K562 (cell line): Measurements from ENCODE around the gene TTC8. TPM values are rescaled to one million over a fixed set of nuclear protein-coding genes. Genes with fewer than 3 reads are reported as not detected.

Source experiments
- BRCA1 ChIP-seq, 2 experiments: fragments of 450-650 bp in 1 of 2; sonication (generic) in 1 of 2; formaldehyde crosslinking in 1 of 2; IDR thresholded peaks; 2 replicates each; pipeline versions ENCODE4 v1.5.0 to v1.6.1; 2017 to 2020; ENCODE audit warnings: mild to moderate bottlenecking in 1 of 2, missing genetic modification reagents in 1 of 2
- CXXC5 ChIP-seq: fragments of 250-450 bp; sonication (Bioruptor Pico); IDR thresholded peaks from 2 replicates; pipeline ENCODE4 v1.8.0; 2022; ENCODE audit warnings: inconsistent platforms, mild to moderate bottlenecking, moderate library complexity
- ELF2 ChIP-seq: fragments of 250-450 bp; sonication (Bioruptor Pico); IDR thresholded peaks from 2 replicates; pipeline ENCODE4 v1.5.0; 2021; ENCODE audit warnings: mild to moderate bottlenecking
- FOXM1 ChIP-seq, 2 experiments: fragments of 450-650 bp in 1 of 2; sonication (generic) in 1 of 2; formaldehyde crosslinking in 1 of 2; IDR thresholded peaks; 2 replicates each; pipeline versions ENCODE4 v1.6.1 to v1.9.0; 2017 to 2022; ENCODE audit warnings: low read depth in 2 of 2, mild to moderate bottlenecking in 2 of 2, missing genetic modification reagents in 1 of 2, moderate library complexity in 1 of 2
- GTF2E2 ChIP-seq: fragments of 200-800 bp; sonication (Bioruptor generic); IDR thresholded peaks from 2 replicates; pipeline ENCODE4 v1.6.1; 2016; ENCODE audit warnings: missing genetic modification characterization, missing compliant biosample characterization
- KDM5B ChIP-seq: fragments of 200-600 bp; sonication (generic); IDR thresholded peaks from 2 replicates; pipeline ENCODE4 v1.6.1; 2012; ENCODE audit warnings: low read depth, mild to moderate bottlenecking, moderate library complexity, low read length, control low read depth, inconsistent platforms; ENCODE audit not compliant: insufficient replicate concordance
- MYBL2 ChIP-seq, 2 experiments: fragments of 450-650 bp in 1 of 2; sonication (generic) in 1 of 2; formaldehyde crosslinking in 1 of 2; IDR thresholded peaks; 2 replicates each; pipeline versions ENCODE4 v1.6.1 to v1.8.1; 2017 to 2022; ENCODE audit warnings: borderline replicate concordance in 1 of 2, inconsistent platforms in 1 of 2, low read depth in 1 of 2, mild to moderate bottlenecking in 1 of 2, missing genetic modification reagents in 1 of 2, moderate library complexity in 1 of 2
- PHF8 ChIP-seq: fragments of 200-600 bp; sonication (generic); IDR thresholded peaks from 2 replicates; pipeline ENCODE4 v1.6.1; 2012; ENCODE audit warnings: mixed run types, mild to moderate bottlenecking, inconsistent platforms, low read length, moderate library complexity, borderline replicate concordance
- POLR2A ChIP-seq: fragments of 450-650 bp; conservative IDR thresholded peaks from 2 replicates; pipeline ENCODE4 v1.6.1; 2016
- PRMT5 ChIP-seq: sonication (generic); formaldehyde crosslinking; IDR thresholded peaks from 2 replicates; pipeline ENCODE4 v1.5.0; 2020; ENCODE audit warnings: missing genetic modification reagents
- SAP30 ChIP-seq: fragments of 200-600 bp; sonication (generic); IDR thresholded peaks from 2 replicates; pipeline ENCODE4 v1.6.1; 2012; ENCODE audit warnings: borderline replicate concordance, low read depth, mild to moderate bottlenecking, moderate library complexity, low read length, control low read depth, inconsistent platforms; ENCODE audit not compliant: insufficient read depth, poor library complexity, severe bottlenecking
- SUPT5H ChIP-seq: fragments of 450-650 bp; IDR thresholded peaks from 2 replicates; pipeline ENCODE4 v1.6.1; 2016
- TAF1 ChIP-seq: IDR thresholded peaks from 2 replicates; pipeline ENCODE4 v1.6.1; 2011; ENCODE audit warnings: mild to moderate bottlenecking, low read length, moderate library complexity; ENCODE audit not compliant: insufficient read depth, control insufficient read depth, severe bottlenecking; ENCODE audit errors: extremely low read depth
- ZBTB7A ChIP-seq: IDR thresholded peaks from 2 replicates; pipeline ENCODE4 v1.6.1; 2011; ENCODE audit warnings: low read depth, mild to moderate bottlenecking, low read length, moderate library complexity, borderline replicate concordance; ENCODE audit not compliant: control insufficient read depth
- ZNF197 ChIP-seq: fragments of 200-800 bp; sonication (Bioruptor generic); IDR thresholded peaks from 2 replicates; pipeline ENCODE4 v1.6.1; 2016; ENCODE audit warnings: low read depth, missing genetic modification characterization, missing compliant biosample characterization
- ZNF384 ChIP-seq: IDR thresholded peaks from 2 replicates; pipeline ENCODE4 v1.6.1; 2012; ENCODE audit warnings: low read depth, low read length, improper control_type of control experiment
- ZNF699 ChIP-seq: fragments of 250-450 bp; sonication (Bioruptor Pico); IDR thresholded peaks from 2 replicates; pipeline ENCODE4 v1.8.0; 2021; ENCODE audit warnings: mild to moderate bottlenecking, moderate library complexity; ENCODE audit not compliant: insufficient replicate concordance
- polyA plus RNA-seq, 8 experiments: library from polyadenylated mRNA; depleted of rRNA in 4 of 8; stranded (reverse) in 5 of 8; unstranded in 3 of 8; fragments of >200 nt; fragmentation: Nextera tagmentation in 2 of 8; fragmentation: Illumina TruSeq in 1 of 8; extraction: Ambion mirVana in 2 of 8; extraction: Trizol in 1 of 8; gene quantifications; 2 replicates each; pipeline versions ENCODE4 v1.2.1 to v1.2.3, GENCODE V29; 2011 to 2014; ENCODE audit warnings: inconsistent platforms in 1 of 8, missing spikeins in 1 of 8
- total RNA-seq, 7 experiments: library from RNA; depleted of rRNA in 6 of 7; stranded (reverse); fragments of >200 nt in 6 of 7; fragmentation: Illumina TruSeq in 2 of 7; extraction: Trizol in 2 of 7; gene quantifications; 2 replicates each; pipeline versions ENCODE4 v1.2.1 to v1.2.3, GENCODE V29; 2011 to 2021; ENCODE audit warnings: low replicate concordance in 1 of 7
- TF ChIP-seq, protein P1 (sequence below), 2 experiments: fragments of 450-650 bp; conservative IDR thresholded peaks; 2 replicates each; pipeline ENCODE4 v1.6.1; 2017; ENCODE audit warnings: mild to moderate bottlenecking in 2 of 2, moderate library complexity in 2 of 2
- TF ChIP-seq, protein P2 (sequence below): sonication (generic); formaldehyde crosslinking; IDR thresholded peaks from 2 replicates; pipeline ENCODE4 v1.8.1; 2023; ENCODE audit warnings: missing genetic modification reagents, mild to moderate bottlenecking, borderline replicate concordance

The TTC8 gene
- total and polyA plus RNA-seq, 9 of the 15 experiments (the other 6 are each of a cell fraction or from before 2014, with no cell fraction given): 7.3 to 22.7 (median 9.6) TPM

DNA sequence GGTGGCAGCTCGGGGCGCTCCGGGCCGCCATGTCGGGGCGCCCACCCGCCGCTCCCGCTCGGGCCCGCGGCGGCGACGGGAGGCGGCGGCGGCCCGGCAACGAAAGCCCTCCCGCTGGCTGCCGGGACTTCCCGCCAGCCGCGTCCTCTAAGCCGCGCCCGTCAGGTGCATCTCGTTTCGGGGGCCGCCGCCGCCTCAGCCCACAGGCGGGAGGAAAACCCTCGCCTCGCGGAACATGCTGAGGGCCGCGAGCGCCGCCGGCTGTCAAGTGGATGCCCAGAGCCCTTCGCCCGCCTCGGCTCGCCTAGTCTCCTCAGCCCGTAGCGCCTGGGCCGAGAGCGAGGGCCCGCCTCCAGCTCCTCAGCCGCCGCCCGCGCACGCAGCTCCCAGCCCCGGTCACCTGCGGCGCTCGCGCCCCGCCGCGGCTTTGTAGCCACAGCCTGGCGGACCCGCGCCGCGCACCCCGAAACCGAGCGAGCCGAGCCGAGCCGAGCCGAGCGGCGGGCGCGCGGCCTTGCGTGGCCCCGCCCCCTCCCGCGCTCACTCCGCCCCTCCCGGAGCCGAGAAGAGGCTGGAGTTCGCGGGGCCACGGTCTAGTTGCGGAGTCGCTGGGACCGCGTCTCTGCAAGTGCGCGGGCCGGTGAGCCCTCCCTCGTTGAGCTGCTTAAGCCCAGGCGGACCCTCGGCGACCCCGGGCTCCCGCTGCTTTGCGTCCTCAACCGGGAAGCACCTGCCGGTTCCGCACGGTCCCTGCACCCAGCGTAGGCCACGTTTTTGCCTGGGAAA, 31.8 kb upstream of the TTC8 start, which contains the start of gene EML5 (continued):
- TF ChIP-seq KDM5B: peak; percentile 53
- TF ChIP-seq TAF1: no peak
- TF ChIP-seq, protein P1, sequence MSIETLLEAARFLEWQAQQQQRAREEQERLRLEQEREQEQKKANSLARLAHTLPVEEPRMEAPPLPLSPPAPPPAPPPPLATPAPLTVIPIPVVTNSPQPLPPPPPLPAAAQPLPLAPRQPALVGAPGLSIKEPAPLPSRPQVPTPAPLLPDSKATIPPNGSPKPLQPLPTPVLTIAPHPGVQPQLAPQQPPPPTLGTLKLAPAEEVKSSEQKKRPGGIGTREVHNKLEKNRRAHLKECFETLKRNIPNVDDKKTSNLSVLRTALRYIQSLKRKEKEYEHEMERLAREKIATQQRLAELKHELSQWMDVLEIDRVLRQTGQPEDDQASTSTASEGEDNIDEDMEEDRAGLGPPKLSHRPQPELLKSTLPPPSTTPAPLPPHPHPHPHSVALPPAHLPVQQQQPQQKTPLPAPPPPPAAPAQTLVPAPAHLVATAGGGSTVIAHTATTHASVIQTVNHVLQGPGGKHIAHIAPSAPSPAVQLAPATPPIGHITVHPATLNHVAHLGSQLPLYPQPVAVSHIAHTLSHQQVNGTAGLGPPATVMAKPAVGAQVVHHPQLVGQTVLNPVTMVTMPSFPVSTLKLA (conservative IDR thresholded peaks at IDR 0.05): no peak
- no peak for TF ChIP-seq ELF2 (CRISPR knock-in tag)
- TF ChIP-seq SAP30: no peak
- no peak for TF ChIP-seq FOXM1 (IDR thresholded peaks at IDR 0.05; ENCODE audit: low read depth)
- no peak for TF ChIP-seq FOXM1 (CRISPR knock-in tag; IDR thresholded peaks at IDR 0.05; ENCODE audit: low read depth)
- TF ChIP-seq ZBTB7A: peak; percentile 37; the same call in 1 of the 2 replicates
- no peak for TF ChIP-seq MYBL2 (IDR thresholded peaks at IDR 0.05; ENCODE audit: low read depth)
- no peak for TF ChIP-seq MYBL2 (CRISPR knock-in tag; IDR thresholded peaks at IDR 0.05; ENCODE audit: borderline replicate concordance)
- TF ChIP-seq BRCA1 (IDR thresholded peaks at IDR 0.05): no peak
- TF ChIP-seq BRCA1 (CRISPR knock-in tag; IDR thresholded peaks at IDR 0.05): no peak
- TF ChIP-seq SUPT5H: 0 out of 2 replicates have a peak, but pooled peaks have one; percentile 35
- TF ChIP-seq, protein P2, sequence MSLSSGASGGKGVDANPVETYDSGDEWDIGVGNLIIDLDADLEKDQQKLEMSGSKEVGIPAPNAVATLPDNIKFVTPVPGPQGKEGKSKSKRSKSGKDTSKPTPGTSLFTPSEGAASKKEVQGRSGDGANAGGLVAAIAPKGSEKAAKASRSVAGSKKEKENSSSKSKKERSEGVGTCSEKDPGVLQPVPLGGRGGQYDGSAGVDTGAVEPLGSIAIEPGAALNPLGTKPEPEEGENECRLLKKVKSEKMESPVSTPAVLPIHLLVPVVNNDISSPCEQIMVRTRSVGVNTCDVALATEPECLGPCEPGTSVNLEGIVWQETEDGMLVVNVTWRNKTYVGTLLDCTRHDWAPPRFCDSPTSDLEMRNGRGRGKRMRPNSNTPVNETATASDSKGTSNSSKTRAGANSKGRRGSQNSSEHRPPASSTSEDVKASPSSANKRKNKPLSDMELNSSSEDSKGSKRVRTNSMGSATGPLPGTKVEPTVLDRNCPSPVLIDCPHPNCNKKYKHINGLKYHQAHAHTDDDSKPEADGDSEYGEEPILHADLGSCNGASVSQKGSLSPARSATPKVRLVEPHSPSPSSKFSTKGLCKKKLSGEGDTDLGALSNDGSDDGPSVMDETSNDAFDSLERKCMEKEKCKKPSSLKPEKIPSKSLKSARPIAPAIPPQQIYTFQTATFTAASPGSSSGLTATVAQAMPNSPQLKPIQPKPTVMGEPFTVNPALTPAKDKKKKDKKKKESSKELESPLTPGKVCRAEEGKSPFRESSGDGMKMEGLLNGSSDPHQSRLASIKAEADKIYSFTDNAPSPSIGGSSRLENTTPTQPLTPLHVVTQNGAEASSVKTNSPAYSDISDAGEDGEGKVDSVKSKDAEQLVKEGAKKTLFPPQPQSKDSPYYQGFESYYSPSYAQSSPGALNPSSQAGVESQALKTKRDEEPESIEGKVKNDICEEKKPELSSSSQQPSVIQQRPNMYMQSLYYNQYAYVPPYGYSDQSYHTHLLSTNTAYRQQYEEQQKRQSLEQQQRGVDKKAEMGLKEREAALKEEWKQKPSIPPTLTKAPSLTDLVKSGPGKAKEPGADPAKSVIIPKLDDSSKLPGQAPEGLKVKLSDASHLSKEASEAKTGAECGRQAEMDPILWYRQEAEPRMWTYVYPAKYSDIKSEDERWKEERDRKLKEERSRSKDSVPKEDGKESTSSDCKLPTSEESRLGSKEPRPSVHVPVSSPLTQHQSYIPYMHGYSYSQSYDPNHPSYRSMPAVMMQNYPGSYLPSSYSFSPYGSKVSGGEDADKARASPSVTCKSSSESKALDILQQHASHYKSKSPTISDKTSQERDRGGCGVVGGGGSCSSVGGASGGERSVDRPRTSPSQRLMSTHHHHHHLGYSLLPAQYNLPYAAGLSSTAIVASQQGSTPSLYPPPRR (CRISPR knock-in tag): no peak
- TF ChIP-seq PHF8: peak; percentile 69; the same call in 1 of the 2 replicates
- TF ChIP-seq ZNF699 (CRISPR knock-in tag): no peak
- TF ChIP-seq PRMT5 (CRISPR knock-in tag): no peak
- TF ChIP-seq CXXC5 (CRISPR knock-in tag): peak; percentile 71
- TF ChIP-seq GTF2E2 (tag): no peak
- TF ChIP-seq ZNF197 (CRISPR knock-in tag): no peak
- no peak for TF ChIP-seq ZNF384
- 0 out of 2 replicates have a peak, but pooled peaks have one; percentile 45 for TF ChIP-seq POLR2A
